ENCODE measurements around the gene RPH3AL. TPM values are rescaled to one million over a fixed set of nuclear protein-coding genes. Genes with fewer than 3 reads are reported as not detected.

Gene RPH3AL
- total RNA-seq, 1 experiment from 2014 or later = 6.9 TPM

DNA sequence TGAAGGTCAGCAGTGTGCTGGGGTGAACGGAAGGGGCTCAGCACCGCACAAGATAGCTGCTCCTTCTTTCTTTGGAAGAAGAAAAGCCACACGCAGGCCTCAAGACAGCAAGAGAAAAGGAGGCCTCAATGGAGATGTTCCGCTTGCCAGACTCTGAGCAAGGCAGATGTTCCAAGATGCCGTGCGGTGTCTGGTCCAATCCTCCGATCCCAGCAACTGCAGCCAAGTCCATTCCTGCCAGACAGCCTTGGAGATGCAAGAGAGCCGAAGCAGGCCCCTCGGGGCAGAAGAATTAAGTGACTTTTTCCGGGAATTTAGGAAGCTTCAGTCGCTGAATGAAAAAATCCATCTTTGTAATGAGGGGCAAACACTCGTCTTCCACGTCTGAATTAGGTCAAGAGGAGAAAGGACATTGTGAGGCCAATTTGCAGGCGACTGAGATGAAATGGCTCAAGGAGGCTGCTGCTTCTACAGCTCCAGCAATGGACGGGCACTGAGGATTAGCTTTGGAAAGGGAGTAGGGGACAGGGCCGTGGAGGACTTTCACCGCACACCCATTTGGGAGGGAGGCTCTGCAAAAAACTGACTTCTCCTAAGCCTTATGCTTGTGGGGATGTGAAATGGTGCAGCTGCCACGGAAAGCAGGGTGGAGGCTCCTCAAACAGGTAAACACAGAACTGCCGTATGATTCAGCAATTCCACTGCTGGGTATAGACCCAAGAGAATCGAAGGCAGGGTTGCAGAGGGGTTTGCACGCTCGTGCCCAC, 44.7 kb downstream of the RPH3AL start:
- DNase-seq (ENCODE audit: low spot score) = peak; percentile 47
- in situ Hi-C loops (cut with HindIII; ENCODE audit: low sequenced_read_pairs) = no loop called here

DNA sequence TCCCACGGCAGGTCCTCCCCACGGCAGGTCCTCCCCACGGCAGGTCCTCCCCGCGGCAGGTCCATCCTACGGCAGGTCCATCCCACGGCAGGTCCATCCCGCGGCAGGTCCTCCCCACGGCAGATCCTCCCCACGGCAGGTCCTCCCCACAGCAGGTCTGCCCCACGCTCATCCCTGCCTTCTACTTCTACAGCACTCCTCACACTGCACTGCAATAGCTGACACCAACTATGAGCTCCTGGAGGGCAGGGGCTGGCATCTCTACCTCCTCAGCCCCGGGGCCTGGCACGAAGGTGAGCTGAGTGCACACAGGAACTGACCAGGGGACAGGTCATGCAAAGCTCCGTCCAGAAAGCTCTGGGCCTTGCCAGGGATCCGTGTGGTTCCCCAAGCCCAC, 45.3 kb downstream of the RPH3AL start:
- in situ Hi-C loops (cut with HindIII; ENCODE audit: low sequenced_read_pairs) = no loop called here
- no peak for DNase-seq (ENCODE audit: low spot score)

DNA sequence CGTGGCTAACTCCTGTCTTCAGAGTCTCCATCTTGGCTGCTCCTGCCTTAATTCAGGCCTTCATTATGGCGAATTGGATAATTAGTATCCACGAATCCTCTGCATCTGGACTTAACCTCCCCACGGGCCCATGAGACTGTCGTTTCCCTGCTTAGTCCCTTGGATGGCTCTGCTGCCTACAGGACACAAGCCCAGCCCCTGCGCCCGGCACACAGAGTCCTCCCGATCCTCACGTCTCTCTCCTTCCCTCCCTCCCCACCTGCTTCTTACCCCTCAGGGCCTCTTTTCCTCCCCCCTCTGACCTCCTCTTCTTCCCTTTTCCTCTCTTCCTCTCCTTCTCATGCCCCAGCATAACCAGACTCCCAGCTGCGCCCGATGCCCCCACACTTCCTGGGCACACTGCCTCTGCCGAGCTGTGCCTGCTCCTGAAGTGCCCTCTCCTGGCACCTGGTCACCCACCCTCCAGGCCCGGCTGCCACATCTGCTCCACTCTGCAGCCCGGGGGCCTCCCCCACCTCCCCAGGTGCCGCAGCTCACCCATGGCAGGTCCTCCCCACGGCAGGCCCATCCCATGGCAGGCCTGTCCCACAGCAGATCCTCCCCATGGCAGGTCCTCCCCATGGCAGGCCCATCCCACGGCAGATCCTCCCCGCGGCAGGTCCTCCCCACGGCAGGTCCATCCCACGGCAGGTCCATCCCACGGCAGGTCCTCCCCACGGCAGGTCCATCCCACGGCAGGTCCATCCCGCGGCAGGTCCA, 45.9 kb downstream of the RPH3AL start:
- in situ Hi-C loops (cut with HindIII; ENCODE audit: low sequenced_read_pairs) = no loop called here
- DNase-seq (ENCODE audit: low spot score) = no peak

DNA sequence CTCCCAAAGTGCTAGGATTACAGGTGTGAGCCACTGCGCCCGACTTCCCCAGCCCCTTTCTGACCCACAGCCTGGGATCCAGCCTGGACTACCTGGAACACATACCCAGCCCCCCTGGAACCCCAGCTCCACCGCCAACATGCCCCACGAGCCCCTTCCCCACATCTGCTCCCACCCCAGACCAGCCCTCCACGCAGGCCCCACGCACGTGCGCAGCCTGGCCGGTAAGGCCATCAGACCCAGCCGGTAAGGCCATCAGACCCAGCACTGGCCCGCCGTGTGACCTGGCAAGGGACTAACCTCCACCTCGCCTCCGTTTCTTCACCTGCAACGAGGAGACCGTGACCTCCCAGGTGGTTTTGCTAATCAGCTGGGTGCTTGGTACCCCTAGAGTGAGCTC, 46.5 kb downstream of the RPH3AL start:
- in situ Hi-C loops (cut with HindIII; ENCODE audit: low sequenced_read_pairs) = no loop called here
- no peak for DNase-seq (ENCODE audit: low spot score)

DNA sequence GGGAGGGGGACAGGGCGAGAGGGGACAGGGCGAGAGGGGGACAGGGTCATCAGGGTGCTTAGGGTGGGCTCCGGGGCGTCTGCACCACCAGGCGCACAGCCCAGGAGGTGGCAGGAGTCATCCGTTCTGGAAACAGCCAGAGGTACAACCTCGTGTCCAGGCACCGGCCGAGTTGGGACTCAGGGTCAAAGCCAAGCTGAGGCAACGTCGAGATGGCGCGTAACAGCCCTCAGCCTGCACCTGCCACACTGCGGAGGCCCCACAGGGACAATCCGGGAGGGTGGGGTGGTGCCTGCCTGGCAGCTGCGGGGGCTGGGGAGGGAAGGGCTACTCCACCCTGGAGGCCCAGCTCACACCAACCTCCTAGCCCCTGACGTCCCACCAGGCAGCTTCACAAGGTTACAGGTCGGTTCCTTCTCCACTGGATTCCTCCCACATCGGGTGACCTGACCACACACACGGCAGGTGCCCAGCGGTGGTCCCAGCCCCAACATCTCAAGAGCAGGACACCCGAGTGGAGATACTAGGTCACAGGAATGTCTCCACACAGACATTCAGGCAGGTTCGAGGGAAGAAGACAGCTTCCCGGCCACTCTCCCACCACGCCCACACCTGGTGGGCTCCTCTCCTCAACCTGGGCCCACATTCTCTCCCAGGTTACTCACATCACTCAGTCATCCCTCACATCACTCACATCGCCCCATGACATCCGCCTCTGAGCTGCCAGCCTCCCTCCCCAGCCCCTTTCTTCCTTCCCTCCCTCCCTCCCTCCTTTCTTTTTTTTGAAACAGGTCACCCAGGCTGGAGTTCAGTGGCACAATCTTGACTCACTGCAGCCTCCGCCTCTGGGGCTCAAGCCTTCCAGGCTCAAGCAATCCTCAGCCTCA, 47.3 kb downstream of the RPH3AL start:
- DNase-seq (ENCODE audit: low spot score) = no peak
- in situ Hi-C loops (cut with HindIII; ENCODE audit: low sequenced_read_pairs) = no loop called here

DNA sequence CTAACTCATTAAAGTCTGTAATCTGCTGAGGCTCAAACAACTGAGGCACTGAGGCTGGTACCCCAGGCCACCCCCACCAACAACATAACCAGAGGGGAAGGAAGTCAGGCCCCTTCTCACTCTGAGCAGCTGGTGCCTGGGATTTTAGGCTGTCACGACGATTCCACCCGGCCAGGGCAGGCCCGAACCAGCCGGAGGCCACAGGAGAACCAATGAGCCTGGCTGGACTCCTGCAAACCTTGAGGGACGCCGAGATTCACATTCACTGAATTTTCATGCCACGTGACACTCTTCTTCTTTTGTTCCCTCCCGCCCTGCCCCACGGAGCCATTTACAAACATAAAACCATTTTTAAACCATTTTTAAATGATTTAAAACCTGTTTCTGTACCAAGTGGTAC, 48.1 kb downstream of the RPH3AL start:
- in situ Hi-C loops (cut with HindIII; ENCODE audit: low sequenced_read_pairs) = no loop called here
- peak; percentile 53 for DNase-seq (ENCODE audit: low spot score)

DNA sequence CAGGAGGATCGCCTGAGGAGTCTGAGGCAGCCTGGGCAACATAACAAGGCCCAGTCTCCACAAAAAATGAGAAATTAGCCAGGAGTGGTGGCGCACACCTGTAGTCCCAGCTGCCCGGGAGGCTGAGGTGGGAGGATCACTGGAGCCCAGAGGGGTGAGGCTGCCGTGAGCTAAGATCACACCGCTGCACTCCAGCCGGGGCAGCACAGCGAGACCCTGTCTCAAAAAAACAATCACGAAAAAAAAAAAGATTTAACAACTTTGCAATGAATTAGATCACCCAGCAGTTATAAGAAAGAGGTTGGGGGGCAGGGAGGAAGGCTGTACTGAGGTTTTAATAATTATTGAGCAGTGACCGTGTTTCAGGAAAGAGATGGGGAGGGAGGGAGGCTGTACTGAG, 49.4 kb downstream of the RPH3AL start:
- in situ Hi-C loops (cut with HindIII; ENCODE audit: low sequenced_read_pairs) = no loop called here
- no peak for DNase-seq (ENCODE audit: low spot score)

DNA sequence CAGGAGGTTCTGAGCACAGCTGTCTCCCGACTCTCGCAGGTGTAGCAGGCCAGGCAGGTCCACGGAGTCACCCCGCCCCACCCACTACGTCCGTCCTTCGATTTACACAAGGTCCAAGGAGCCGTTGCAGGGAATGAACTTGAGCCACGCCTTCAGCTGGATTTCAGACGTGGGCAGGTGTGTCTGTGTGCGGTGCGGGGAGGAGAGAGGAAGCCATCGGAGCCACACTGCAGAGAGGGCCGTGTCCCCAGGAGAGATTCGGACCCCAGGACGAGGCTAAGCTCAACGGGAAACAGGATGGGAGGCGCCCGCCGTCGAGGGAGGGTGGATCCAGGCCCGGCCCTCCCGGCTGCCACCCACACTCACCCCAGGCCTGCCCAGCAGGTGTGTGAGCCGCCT, 50.3 kb downstream of the RPH3AL start:
- DNase-seq (ENCODE audit: low spot score) = no peak
- in situ Hi-C loops (cut with HindIII; ENCODE audit: low sequenced_read_pairs) = no loop called here

DNA sequence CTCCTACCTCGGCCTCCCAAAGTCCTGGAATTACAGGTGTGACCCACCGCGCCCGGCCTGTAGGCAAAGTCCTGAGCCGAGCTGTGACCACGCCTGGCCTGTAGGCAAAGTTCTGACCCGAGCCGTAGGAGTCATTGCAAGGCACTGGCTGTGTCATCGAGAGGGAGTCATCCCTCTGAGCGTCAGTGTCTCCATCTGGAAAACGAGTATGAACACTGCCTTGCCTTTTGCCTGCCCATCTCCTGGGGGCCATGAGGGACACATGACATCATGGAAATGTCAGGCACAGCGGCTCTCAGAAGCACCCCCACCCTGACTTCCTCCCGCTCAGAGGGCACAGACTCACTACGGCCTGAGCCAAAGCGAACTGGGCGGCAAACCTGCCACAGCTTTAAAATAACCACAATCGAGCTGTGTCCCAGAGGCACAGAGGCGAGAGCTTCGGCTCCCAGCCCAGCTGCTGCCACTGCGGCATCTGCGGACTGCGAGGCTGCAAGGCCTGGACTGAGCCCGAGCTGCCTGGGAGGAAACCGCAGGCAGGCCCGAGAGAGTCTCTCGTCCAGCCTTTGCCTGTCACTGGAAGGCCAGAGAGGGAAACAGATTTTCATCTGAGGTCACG, 50.8 kb downstream of the RPH3AL start:
- DNase-seq (ENCODE audit: low spot score) = no peak
- in situ Hi-C loops (cut with HindIII; ENCODE audit: low sequenced_read_pairs) = no loop called here

DNA sequence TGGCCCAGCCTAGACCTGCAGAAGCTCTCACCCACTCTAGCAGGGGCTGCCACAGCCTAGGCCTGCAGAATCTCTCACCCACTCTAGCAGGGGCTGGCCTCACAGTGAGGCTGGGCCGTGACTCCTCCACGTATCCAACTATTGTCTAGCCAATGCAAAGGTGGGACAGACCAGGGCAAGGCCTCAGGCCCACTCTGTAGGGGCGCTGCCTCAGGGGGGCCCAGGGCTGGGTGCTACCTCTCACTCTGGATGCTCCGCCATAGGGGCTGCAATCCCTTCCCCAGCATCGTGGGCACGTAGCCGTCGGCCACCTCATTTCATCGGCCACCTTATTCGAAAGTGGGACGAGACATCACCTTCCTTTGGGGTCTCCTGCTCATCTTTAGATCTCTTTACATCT, 51.7 kb downstream of the RPH3AL start:
- in situ Hi-C loops (cut with HindIII; ENCODE audit: low sequenced_read_pairs) = no loop called here
- no peak for DNase-seq (ENCODE audit: low spot score)

DNA sequence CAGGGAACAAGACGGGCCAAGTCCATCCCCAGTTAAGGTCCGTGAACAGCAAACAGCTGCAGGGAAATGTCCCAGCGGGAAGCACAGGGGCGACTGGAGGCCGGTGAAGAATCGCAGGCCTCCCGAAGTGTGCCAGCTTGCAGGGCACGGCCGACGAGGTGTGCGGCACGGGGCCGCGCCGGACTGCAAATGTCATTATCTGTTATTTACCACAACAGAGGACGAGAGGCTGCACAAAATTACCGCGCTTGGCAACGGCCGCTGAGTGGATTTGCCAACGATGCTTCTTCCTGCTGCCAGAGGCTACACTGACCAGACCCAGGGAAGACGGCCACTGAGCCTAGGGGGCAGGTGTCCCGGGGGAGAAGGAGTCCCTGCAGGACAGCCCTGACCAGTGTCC, 53.1 kb downstream of the RPH3AL start:
- peak; percentile 73 for DNase-seq (ENCODE audit: low spot score)
- in situ Hi-C loops (cut with HindIII; ENCODE audit: low sequenced_read_pairs) = no loop called here

DNA sequence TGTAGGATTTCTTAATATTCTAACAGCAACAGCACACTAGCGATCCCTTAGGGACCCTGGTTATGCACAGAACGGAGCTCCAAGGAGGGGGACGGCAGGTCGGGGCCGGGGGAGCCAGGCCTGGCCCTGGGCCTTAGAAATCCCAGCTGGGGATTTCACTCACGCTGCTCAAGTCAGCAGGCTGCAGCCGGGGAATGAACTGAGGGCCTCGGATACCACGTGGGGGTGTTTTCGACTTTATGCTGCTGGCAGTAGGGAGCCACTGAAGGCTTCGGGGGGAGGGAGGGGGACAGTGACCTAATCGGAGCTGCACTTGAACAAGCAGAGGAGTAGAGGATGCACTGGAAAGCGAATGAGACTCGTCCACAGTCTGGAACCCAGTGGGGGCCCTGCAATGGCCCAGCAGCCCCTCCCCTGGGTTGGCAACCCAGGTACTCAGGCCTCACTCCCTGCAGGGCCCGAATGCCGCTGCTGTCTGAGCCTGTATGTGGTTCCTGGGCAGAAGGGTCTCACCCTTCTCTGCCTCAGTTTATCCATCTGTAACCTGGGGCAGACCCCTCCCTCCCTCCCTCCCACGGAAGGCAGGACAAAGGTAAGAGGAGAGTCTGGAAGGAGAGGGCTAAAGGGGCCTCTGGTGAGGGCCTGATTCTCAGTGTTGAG, 53.7 kb downstream of the RPH3AL start:
- in situ Hi-C loops (cut with HindIII; ENCODE audit: low sequenced_read_pairs) = no loop called here
- DNase-seq (ENCODE audit: low spot score) = no peak

DNA sequence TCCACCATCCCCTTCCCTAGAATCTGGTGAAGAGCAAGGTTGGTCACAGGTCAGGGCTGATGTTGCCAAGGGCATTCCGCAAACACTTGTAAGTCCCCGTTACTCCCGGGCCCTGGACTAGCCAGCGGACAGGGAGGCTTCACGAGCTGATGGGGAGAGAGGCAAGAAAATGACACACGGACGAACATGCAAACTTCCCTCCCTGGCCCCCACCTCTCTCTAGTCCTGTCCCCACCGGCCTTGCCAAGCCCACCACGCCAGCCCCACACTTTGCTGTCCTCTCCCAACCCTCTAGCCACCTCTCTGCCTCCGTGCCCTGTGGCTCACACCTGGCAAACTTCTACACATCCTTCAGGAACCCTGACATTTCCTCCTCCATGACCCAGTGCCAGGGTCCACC, 54.8 kb downstream of the RPH3AL start:
- in situ Hi-C loops (cut with HindIII; ENCODE audit: low sequenced_read_pairs) = no loop called here

DNA sequence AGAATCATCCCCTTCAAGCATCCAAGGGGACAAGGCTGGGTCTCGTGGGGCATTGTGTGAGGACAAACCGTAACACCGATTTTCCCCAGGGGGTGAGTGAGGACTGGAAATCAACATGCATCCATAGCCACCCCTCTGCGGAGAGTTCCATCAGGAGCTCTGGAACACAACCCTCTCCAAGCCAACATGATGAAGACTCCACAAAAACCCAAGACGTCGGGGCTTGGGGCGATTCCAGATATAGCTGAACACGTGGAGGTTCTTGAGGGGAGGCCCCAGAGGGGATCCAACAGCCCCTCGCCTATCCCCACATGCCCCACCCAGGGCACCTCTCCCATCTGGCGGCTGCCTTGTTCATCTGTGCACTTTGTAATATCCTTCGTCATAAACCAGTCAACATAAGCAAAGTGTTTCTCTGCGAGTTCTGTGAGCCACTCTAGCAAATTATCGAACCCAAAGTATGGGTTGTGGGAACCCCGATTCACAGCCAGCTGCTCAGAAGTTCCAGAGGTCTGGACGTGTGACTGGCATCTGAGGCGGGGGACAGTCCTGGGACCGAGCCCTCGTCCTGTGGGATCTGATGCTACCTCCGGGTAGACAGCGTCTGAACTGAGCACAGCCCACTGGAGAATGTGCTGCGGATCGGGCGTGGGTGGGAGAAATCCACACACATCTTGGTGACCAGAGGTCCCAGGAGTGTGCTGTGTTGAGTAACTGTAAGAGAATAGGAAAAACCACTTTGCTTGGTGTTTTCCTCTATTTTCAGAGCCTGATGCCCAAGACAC, 55.5 kb downstream of the RPH3AL start:
- in situ Hi-C loops (cut with HindIII; ENCODE audit: low sequenced_read_pairs) = no loop called here
- no peak for DNase-seq (ENCODE audit: low spot score)

More for the DNA sequence above, 54.8 kb downstream of the RPH3AL start:
- no peak for DNase-seq (ENCODE audit: low spot score)

DNA sequence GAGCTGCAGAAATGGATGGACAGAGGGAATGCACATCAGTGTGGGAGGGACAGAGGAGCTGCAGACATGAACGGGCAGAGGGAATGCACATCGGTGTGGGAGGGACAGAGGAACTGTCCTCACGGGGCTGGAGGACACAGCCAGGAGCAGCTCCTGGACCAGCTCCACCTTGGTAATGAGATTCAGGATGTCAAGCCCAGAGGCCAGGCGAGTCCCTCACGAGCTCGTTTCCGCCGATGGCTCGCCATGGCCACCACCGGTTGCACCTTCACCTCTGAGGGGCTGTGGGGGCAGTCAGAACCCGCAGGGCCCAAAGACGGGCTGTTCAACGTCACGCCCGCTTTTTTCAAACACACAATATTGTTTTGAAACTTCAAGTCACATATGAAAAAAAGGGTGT, 56.2 kb downstream of the RPH3AL start:
- in situ Hi-C loops (cut with HindIII; ENCODE audit: low sequenced_read_pairs) = no loop called here
- DNase-seq (ENCODE audit: low spot score) = no peak

DNA sequence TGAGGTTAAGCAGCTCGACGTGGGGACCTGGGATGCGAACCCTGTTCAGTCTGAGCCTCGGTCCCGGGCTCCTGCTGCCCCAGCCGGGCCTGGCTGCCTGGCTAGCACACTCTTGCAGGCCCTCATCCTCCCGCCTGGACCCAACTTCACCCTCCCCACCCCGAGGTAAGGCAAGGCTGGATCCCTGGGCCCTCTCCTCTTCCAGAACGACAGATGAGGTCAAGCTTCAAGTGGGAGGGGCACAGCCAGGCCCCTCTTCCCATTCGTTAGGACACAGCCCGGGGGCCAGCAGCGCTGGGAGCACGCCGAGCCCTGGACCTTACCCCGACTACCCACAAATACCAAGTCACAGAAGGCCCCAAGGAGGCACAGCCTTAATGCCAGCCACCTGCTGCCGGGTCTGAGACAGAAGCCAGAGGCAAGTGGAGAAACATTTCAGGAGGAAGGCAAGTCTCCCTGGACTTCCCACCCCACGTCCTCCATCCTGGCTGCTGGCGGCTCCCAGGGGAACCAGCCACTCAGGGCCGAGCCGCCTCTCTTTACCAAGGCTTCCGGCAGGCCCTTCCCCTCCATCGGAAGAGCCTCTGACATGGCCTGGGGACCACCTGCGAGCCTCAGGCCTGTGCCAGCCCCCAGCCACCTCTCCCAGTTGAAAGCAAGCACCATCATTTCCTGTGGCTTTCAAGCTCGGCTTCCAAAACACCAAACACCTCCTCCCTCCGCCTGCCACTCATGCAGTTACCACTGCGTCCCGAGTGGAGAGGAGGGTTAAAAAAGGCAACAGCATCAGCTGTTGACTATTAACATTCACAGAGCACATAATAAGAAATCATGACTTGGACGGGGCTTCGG, 59.9 kb downstream of the RPH3AL start:
- DNase-seq (ENCODE audit: low spot score) = no peak
- in situ Hi-C loops (cut with HindIII; ENCODE audit: low sequenced_read_pairs) = no loop called here

DNA sequence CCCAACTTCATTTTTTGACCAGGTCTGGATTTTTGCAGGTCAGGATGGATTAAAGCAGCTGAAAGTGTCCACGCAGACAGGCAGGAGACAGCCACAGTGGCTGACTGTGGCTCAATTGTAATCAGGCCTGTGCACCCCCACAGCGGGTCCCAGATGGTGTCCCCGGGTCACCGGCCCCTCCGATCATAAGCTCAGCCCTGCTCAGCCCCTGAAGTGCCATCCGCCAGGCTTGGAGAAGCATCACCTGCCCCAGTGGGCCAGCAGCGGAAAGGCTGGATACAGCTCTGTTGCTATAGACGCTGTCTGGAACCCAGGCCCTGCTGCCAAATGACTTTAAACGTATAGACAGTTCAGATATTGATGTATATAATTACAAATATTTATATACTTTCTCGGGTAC, 60.6 kb downstream of the RPH3AL start:
- in situ Hi-C loops (cut with HindIII; ENCODE audit: low sequenced_read_pairs) = no loop called here
- DNase-seq (ENCODE audit: low spot score) = peak; percentile 23

All from G401 (cell line).